ENCODE measurements around the gene MDK.
"Not testable (repeated sequence)": the region's sequence is repeated elsewhere in the genome, so short reads cannot be mapped to it uniquely, and the experiment has no call there.

Gene MDK

DNA sequence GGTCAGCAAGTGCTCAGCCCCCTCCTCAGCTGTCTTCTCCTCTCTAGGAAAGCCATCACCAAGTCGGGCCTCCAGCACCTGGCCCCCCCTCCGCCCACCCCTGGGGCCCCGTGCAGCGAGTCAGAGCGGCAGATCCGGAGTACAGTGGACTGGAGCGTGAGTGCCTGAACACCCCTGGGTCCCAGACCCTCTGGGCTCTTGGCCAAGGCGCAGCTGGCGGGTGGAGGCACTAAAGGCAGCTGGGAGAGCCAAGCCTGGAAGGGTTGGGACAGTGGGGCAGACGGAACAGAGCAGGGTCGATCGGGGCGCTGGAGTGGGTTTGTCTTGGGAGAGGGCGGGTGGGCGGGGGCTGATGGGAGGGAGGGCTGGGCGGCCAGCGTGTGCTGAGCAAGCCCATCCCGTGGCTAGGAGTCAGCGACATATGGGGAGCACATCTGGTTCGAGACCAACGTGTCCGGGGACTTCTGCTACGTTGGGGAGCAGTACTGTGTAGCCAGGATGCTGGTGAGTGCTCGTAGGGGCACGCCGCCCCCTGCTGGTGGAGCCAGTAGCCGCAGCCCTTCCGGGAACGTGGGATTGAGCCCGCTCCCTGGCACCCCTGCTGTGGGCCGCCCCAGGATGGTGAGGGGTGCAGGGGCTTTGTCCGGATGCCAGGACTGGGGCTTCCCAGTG is 14.1 kb upstream of the MDK start:
- in situ Hi-C loops (cut with MboI; ENCODE audit: low sequenced_read_pairs), result no loop called here

DNA sequence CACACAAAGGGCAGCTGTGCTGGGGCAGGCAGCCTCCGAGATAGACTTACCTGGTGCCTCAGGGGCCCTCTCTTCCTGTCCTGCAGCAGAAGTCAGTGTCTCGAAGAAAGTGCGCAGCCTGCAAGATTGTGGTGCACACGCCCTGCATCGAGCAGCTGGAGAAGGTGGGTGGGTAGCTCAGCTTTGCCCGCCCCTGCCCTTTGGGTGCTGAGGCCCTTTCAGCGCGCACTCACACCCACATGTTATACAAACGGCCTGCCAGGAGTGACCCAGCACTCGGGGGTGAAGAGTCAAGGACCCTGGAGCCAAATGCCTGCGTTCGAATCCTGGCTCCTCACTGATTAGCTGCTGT is 13.6 kb upstream of the MDK start:
- in situ Hi-C loops (cut with MboI; ENCODE audit: low sequenced_read_pairs), result no loop called here

- in situ Hi-C loops (cut with MboI; ENCODE audit: low sequenced_read_pairs), result no loop called here
Measured at GRCh38 chr11:46369458-46370152, 11.9 kb upstream of the MDK start.

- in situ Hi-C loops (cut with MboI; ENCODE audit: low sequenced_read_pairs), result no loop called here
Measured at GRCh38 chr11:46370253-46370652, 11.2 kb upstream of the MDK start.

- in situ Hi-C loops (cut with MboI; ENCODE audit: low sequenced_read_pairs), result not testable (repeated sequence)
Measured at GRCh38 chr11:46371262-46371661, 10.2 kb upstream of the MDK start.

DNA sequence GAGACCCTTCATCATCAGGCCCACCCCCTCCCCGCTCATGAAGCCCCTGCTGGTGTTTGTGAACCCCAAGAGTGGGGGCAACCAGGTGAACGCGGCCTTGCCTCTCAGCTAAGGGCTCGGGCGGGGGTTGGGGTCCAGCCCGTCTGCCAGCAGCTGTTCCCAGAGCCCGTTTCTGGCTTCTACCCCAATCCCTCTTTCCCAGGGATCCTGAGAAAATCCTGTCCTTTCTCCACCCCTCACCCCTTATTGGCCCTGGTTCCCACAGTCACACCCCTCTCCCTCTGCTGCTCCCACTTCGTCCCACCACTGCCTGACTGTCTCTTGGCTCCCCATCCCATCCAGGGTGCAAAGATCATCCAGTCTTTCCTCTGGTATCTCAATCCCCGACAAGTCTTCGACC is 9.4 kb upstream of the MDK start:
- in situ Hi-C loops (cut with MboI; ENCODE audit: low sequenced_read_pairs), result no loop called here

- in situ Hi-C loops (cut with MboI; ENCODE audit: low sequenced_read_pairs), result not testable (repeated sequence)
Measured at GRCh38 chr11:46372501-46372900, 9.0 kb upstream of the MDK start.

DNA sequence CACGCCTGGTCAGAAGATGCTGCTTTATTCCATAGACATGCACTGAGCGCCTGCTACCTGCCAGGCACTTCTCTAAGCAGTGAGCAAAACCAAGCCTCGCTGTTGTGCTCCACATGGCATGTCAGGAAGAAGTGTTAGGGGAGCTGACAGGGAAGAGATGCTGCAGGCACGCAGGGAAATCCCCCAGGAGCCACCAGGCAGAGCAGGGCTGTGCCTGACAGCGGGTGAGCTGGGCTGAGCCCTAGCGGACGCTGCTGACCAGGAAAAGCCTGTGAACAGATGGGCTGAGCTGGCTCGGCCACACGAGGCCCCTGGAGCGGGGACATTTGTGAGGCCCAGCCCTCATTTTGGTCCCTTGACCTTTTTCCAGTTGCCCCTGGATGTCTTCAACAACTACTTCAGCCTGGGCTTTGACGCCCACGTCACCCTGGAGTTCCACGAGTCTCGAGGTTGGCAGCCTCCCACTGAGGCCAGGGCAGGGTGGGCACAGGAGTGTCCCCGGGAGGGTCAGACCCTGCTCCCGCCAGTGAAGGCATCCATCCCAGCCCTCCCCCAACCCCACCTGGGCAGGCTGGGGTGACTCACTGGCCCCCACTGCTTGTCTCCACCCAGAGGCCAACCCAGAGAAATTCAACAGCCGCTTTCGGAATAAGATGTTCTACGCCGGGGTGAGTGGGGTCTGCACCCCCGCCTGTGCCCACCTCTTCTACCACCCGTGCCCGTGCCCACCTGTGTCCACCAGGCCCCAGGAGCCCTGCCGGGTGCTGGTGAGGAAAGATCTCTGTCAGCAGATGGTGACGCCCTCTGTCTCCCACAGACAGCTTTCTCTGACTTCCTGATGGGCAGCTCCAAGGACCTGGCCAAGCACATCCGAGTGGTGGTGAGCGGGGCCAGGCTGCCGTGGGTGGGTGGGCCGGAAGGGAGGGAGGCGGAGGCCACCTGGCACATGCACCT is 7.4 kb upstream of the MDK start:
- in situ Hi-C loops (cut with MboI; ENCODE audit: low sequenced_read_pairs), result no loop called here

DNA sequence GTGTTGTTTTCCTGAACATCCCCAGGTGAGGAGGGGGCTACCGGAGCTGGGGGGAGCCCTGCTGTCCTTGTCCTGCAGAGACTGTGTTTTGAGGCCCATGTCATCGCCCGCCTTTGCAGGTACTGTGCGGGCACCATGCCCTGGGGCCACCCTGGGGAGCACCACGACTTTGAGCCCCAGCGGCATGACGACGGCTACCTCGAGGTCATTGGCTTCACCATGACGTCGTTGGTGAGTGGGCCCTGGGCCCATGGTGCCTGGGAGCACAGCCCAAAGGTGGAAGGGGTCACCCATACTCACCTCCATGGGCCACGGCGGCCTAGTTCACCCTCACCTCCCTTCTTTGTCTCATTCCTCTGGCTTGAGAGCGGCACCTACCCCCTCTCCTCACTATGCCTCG is 6.7 kb upstream of the MDK start:
- in situ Hi-C loops (cut with MboI; ENCODE audit: low sequenced_read_pairs), result no loop called here

DNA sequence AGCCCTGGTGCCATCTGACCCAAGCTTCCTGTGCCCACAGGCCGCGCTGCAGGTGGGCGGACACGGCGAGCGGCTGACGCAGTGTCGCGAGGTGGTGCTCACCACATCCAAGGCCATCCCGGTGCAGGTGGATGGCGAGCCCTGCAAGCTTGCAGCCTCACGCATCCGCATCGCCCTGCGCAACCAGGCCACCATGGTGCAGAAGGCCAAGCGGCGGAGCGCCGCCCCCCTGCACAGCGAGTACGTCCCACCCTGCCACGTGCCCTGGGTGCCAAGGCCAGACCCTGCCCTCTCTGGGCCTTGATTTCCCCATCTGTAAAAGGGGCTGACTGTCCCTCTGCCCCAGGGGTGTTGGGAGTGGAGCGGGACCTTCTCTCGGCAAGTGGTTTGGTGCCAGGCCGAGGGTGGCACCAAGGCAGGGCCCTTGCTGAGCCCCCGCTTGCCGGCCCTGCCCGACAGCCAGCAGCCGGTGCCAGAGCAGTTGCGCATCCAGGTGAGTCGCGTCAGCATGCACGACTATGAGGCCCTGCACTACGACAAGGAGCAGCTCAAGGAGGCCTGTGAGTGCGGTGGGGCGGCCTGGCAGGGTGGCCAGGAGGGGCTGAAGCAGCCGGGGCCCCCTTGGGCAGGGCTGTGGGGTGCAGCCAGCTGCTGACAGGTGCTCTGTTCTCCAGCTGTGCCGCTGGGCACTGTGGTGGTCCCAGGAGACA is 5.9 kb upstream of the MDK start:
- in situ Hi-C loops (cut with MboI; ENCODE audit: low sequenced_read_pairs), result no loop called here

- in situ Hi-C loops (cut with MboI; ENCODE audit: low sequenced_read_pairs), result no loop called here
Measured at GRCh38 chr11:46376258-46377050, 5.0 kb upstream of the MDK start.

GRCh38 chr11:46377290-46377689 is 4.2 kb upstream of the MDK start:
- in situ Hi-C loops (cut with MboI; ENCODE audit: low sequenced_read_pairs), result no loop called here

DNA sequence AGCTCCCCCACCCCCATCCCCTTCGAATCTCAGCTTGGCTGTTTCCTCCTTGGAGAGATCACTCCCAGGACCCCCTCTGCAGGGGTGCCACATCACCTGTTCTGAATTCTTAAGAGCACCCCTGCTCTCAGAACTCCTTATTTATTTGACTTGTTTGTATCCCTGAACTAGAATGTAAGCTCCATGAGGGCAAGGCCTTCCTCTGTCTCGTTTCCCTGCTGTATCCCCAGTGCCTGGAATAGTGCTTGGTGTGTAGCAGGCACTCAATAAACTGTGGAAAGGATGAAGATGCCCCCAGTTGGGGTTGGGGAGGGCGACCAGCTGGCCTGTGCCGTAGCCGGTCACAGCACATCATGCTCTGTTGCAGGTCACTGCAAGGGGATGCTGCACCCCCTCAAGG is 3.6 kb upstream of the MDK start:
- in situ Hi-C loops (cut with MboI; ENCODE audit: low sequenced_read_pairs), result no loop called here

- in situ Hi-C loops (cut with MboI; ENCODE audit: low sequenced_read_pairs), result no loop called here
Measured at GRCh38 chr11:46378296-46378695, 3.2 kb upstream of the MDK start.

DNA sequence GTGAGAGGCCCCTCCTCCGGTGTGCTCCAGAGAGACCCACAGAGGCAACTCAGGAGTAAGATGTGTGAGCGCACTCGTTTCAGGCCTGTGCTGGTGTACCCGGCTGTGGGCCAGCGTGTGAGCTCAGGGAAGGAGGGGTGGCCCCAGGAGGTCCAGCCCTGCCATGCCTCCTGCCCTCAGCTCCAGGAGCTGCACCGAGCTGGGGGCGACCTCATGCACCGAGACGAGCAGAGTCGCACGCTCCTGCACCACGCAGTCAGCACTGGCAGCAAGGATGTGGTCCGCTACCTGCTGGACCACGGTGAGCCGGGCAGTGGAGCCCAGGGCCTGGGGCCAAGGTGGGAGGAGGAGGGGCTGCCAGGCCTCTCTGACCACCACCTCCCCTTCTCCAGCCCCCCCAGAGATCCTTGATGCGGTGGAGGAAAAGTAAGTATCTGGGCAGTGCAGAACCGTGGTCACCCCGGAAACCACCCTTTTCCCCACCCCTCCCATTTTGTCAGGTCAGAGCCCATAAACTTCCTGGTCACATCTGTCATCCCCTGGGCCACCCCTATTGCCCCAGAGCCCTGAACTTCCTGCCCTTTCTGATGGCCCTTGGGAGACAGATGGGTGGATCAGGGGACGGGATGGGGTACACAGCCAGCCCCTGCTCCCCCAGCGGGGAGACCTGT is 2.5 kb upstream of the MDK start:
- in situ Hi-C loops (cut with MboI; ENCODE audit: low sequenced_read_pairs), result no loop called here

- in situ Hi-C loops (cut with MboI; ENCODE audit: low sequenced_read_pairs), result loop anchor here (10.0 kb wide), 1 partner anchor 145 kb away; no protein-coding TSS in a partner anchor
Measured at GRCh38 chr11:46379482-46380293, 1.8 kb upstream of the MDK start.

DNA sequence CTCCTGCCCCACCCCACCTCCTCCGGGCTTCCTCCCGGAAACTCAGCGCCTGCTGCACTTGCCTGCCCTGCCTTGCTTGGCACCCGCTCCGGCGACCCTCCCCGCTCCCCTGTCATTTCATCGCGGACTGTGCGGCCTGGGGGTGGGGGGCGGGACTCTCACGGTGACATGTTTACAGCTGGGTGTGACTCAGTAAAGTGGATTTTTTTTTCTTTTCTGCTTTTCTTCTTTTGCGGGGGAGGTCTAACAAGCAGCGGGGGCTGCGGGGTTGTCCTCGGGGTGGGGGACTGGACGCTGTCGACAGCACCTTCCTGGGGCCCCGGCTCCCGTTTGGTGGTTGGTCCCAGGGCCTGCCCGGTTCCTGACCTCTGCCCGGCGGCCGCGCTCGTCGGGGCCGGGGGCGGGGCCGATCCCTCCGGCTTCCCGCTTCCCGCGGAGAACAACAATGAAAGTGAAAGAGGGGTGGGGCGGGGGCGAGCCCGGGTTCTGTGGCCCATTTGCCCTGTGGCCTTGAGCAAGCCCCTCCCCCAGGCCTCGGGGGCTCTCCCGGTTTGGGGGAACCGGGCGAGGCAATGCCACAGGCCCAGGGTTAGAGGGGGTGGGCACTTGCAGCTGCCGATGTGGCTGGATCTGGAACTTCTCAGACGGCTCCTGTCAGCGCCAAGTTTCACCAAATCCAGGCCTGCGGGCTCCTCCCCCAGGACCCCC is 975 bp upstream of the MDK start:
- in situ Hi-C loops (cut with MboI; ENCODE audit: low sequenced_read_pairs), result loop anchor here (10.0 kb wide), 1 partner anchor 144 kb away; no protein-coding TSS in a partner anchor

Measured in HL-60/S4 (cell line).